HG02571 (cell line): Measurements from ENCODE around the gene NPEPL1.
A peak's percentile ranks its signal among the peaks of the same experiment; 100 is the strongest.
"Not testable (repeated sequence)": the region's sequence is repeated elsewhere in the genome, so short reads cannot be mapped to it uniquely, and the experiment has no call there.

Experiments
- ATAC-seq: cut with Tn5 transposase; IDR thresholded peaks from one replicate; pipeline ENCODE4 v1.9.1; 2021; ENCODE audit warnings: mild to moderate bottlenecking, moderate library complexity; ENCODE audit not compliant: unreplicated experiment

NPEPL1 gene

GRCh38 chr20:58692579-58693225 lies at the start of gene NPEPL1:
Gene NPEPL1, plus strand, starts transcription at chr20:58692800. Its CDS starts 101 bp downstream, at chr20:58692901.
- peak; percentile 86 for ATAC-seq

- not testable (repeated sequence) for ATAC-seq
Observed at GRCh38 chr20:58642896-58643295, 49.7 kb upstream of the NPEPL1 start.

GRCh38 chr20:58645412-58645968 lies 47.1 kb upstream of the NPEPL1 start:
- ATAC-seq, result no peak

DNA sequence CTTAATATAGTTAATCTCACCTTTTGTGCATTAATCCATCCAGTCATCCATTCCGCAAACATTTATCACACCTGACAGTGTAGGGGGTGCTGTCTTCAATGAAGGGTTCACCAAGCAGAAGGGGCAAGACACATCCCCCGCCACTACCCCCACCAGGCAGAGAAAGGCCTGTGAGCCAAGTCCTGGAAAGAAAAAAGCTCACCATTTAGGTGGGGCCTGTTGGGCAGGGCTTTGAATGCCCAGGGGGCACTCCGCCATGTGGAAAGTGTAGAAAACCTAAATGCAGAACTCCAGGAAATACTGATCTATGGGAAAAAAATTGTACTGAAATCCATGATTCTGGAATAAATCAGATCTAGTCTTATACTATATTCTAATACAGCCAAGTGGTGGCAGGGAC lies 46.3 kb upstream of the NPEPL1 start:
- no peak for ATAC-seq

GRCh38 chr20:58646703-58647102 lies 45.9 kb upstream of the NPEPL1 start:
- ATAC-seq, result no peak

DNA sequence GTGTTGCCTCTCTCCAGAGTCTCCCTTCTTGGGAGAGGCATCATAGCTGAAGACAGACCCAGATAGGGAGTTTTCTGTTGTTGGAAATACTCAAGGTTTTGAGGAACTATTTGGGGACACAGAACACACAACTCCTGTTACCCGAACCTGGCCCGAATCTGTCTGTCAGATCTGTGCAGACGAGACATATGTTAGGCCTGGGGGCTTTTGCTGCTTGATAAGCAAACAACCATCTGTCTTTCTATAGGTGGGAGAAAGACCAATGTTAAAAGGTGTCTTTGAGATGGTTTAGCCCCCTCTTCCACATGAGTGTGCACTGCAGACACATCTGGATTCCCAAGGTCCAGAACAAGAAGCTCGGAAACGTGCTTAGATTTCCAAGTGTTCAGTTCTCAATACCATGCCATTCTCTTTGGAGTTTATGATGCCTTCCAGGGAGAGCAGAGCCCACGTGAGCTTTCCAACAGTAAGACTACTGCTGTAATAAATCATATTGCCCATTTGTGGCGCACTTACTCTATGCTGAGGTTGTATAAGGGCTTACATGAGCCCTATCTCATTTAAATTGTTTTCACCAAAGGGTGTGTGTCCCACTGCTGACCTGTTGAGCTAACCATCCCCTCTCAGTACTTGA lies 45.3 kb upstream of the NPEPL1 start:
- no peak for ATAC-seq

- no peak for ATAC-seq
Observed at GRCh38 chr20:58647796-58648501, 44.7 kb upstream of the NPEPL1 start.

DNA sequence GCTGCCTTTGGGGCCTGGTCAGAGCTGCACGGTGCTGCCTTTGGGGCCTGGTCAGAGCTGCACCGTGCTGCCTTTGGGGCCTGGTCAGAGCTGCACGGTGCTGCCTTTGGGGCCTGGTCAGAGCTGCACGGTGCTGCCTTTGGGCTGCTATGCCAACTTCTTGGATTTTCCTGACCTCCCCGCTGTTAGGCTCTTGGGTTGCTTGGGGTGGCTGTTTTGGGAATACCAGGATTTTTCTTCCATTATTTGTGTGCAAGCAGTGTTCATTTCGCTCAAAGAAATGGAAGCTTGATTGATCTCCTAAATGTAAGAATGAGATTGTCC lies 44.1 kb upstream of the NPEPL1 start:
- ATAC-seq, result not testable (repeated sequence)

- no peak for ATAC-seq
Observed at GRCh38 chr20:58649288-58650180, 43.1 kb upstream of the NPEPL1 start.

GRCh38 chr20:58650181-58650775 lies 42.3 kb upstream of the NPEPL1 start:
- ATAC-seq, result peak; percentile 9

- ATAC-seq, result peak; percentile 68
Observed at GRCh38 chr20:58650776-58651558, 41.6 kb upstream of the NPEPL1 start, which contains the start of gene STX16. Gene STX16, plus strand, starts transcription at chr20:58651283. Its CDS starts 724 bp downstream, at chr20:58652007.

DNA sequence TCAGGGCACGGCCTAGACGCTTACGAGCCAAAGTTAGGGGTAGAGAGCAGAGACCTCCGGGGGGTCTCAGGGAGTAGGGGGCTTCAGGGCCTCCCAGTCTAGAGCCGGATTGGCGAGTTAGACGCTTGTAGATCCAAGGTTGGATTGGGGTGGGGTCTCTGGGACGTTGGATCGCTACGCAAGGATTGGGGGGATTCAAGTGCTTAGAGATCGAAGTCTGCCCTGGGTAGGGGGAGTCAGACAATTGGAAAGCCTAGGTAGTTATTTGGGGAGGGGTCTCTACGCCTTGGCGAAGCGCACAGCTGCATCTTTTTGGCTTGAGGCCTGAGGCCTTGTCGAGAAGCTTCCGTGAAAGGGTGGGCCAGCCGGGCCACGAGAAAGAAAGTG lies 41.0 kb upstream of the NPEPL1 start:
- ATAC-seq, result no peak

DNA sequence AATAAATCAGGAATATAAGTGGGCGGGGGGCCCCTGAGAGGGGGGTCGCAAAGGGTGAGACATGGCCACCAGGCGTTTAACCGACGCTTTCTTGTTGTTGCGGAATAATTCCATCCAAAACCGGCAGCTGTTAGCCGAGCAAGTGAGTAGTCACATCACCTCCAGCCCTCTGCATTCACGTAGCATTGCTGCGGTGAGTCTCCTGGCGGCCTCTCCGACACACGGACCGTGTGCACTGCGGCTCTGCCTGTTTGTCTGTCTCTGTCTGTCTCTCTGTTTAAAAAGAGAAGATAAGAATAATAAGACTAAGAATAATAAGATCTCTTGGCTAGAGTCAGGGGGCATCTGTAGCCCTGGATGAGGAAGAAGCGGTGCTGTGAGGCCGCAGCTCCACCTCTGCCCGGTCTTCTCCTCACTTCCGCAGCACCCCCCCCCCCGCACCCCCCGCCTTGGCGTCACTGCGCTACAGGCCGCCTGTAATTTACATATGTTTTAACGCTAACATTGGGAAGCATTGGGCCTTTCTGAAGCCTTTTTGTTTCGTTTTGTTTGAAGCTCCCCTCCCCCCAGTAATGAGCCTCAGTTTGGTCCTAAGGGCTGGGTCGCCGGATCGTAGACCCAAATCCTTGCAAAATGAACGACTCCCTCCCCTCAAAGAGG lies 40.5 kb upstream of the NPEPL1 start:
- no peak for ATAC-seq

DNA sequence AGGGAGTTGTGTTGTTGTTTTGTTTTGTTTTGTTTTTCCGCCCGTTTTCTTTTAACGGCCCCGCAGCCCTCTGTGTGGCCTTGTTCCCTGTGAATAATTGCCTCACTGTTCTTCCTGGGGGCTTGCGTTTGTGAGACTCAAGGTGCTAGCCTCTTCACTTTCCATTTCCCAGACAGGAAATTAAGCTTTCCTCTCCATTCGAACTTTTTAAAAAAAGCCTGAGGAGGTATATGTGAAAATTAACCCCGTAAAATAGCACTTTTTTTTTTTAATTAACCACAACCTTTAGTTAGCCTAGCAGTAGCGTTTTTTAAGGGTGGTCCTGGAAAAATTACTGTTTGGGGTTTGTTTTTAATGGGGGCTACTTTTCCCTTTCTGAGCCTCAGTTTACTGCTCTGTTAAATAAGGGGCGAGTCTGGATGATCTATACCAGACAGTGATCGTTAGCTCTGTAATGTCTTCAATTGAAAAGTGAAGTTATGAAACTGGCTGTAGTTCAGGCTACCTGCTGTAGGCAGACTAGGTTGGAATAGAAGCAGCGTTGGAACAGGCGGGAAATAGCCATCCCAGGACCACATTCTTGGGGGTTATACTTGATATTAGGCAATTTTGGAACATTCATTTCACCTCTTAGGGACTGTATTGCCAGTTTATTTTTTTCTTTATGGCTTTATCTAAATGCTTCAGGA lies 39.9 kb upstream of the NPEPL1 start:
- no peak for ATAC-seq

- ATAC-seq, result no peak
Observed at GRCh38 chr20:58654337-58654736, 38.3 kb upstream of the NPEPL1 start.

- no peak for ATAC-seq
Observed at GRCh38 chr20:58655328-58656107, 37.1 kb upstream of the NPEPL1 start.

- ATAC-seq, result no peak
Observed at GRCh38 chr20:58656831-58657230, 35.8 kb upstream of the NPEPL1 start.

DNA sequence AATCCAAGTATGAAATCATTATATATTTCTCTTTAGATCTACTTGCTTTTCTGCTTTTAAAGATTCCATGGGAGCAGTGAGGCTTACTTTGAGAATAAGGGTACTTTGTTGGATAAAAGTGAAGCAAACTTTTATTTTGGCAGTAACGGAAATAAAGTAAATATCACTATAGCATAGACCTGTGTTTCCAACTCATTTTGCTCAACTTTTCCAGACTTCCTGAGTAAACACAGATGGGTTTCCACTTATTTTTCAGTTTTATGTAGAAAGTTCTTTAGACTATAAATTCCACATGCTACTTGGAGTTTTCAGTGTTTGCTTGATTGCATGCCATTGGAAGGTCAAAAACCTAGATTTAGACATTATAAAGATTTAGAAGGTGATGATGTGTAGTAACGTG lies 35.3 kb upstream of the NPEPL1 start:
- ATAC-seq, result no peak
